Adrenal gland (tissue), 5 donors: ENCODE data around the gene ERCC2.

Source experiments
- CTCF ChIP-seq, 6 experiments: fragments of 450-650 bp in 4 of 6; fragments of 200-600 bp in 2 of 6; sonication (generic) in 1 of 6; IDR thresholded peaks; 1 replicate in 5 of 6; 2 replicates in 1 of 6; pipeline versions ENCODE4 v1.5.1 to v1.8.0; 2016 to 2021; ENCODE audit warnings: antibody characterized with exemption in 6 of 6, mild to moderate bottlenecking in 2 of 6, moderate library complexity in 1 of 6
- POLR2A ChIP-seq, 2 donors: fragments of 450-650 bp; IDR thresholded peaks; one replicate each; pipeline ENCODE4 v1.6.1; 2017; ENCODE audit warnings: antibody characterized with exemption in 2 of 2, mild to moderate bottlenecking in 2 of 2, moderate library complexity in 1 of 2
- donor health status: DM: no; HTN: no; CAD: no.

DNA sequence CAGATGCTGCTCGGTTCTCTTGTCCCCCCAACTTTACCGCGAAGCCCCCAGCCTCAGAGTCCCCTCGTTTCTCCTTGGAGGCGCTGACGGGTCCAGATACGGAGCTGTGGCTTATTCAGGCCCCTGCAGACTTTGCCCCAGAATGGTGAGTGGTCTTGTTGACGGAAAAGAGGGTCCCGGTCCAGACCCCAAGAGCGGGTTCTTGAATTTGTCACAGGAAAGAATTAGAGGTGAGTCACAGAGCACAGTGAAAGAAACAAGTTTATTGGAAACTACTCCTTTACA lies 36.7 kb upstream of the ERCC2 start:
- TF ChIP-seq CTCF (IDR thresholded peaks at IDR 0.05), result no peak
- TF ChIP-seq POLR2A (IDR thresholded peaks at IDR 0.05), result no peak
